Astrocyte (in vitro differentiated cells and primary cell): ENCODE data around the gene GID8.

Source experiments
- EZH2 ChIP-seq: IDR thresholded peaks from 2 replicates; pipeline ENCODE4 v1.6.1; 2012; ENCODE audit warnings: mild to moderate bottlenecking, low read length, inconsistent platforms; ENCODE audit not compliant: insufficient read depth
- TF ChIP-seq, protein P1 (sequence below): IDR thresholded peaks from 2 replicates; pipeline ENCODE4 v1.5.1; 2011; ENCODE audit warnings: low read depth, mild to moderate bottlenecking, inconsistent platforms, low read length, moderate library complexity; ENCODE audit not compliant: insufficient read depth

DNA sequence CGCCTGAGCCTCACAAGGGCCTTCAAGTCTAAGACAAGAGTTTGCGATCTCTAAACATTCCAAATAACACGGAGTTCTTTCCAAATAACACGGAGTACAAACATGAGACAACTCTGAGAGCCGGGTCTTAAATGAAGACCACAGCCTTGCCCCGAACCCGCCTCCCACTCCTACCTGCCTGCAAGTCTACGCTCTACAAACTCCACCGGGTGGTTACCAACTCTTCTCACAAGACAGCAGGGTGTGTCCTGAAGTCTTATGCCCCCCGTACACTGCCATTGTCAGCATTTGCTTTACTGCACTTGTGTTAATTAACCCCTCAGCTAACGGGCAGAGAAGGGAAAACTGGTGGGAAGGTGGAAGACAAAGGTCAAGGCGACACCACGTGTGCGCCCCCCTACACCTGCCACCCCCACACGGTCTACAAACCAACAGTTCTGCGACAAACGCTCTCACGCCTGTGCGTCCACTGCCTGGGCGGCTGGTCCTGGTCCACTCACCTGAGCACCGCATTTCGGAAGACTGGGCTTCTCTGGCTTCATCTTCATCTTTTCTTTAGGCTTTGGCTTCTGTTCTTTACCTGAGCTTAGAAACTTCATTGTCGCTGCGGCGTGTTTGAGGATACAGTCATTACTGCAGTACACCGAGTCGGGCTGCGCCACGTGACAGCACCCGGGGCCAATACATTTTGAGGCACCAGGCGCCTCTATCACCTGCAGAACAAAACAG, 31.1 kb upstream of the GID8 start:
- TF ChIP-seq, protein P1, sequence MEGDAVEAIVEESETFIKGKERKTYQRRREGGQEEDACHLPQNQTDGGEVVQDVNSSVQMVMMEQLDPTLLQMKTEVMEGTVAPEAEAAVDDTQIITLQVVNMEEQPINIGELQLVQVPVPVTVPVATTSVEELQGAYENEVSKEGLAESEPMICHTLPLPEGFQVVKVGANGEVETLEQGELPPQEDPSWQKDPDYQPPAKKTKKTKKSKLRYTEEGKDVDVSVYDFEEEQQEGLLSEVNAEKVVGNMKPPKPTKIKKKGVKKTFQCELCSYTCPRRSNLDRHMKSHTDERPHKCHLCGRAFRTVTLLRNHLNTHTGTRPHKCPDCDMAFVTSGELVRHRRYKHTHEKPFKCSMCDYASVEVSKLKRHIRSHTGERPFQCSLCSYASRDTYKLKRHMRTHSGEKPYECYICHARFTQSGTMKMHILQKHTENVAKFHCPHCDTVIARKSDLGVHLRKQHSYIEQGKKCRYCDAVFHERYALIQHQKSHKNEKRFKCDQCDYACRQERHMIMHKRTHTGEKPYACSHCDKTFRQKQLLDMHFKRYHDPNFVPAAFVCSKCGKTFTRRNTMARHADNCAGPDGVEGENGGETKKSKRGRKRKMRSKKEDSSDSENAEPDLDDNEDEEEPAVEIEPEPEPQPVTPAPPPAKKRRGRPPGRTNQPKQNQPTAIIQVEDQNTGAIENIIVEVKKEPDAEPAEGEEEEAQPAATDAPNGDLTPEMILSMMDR, result no peak
- TF ChIP-seq EZH2, result no peak
